ENCODE data around the gene PTH2. TPM values are rescaled to one million over a fixed set of nuclear protein-coding genes. Genes with fewer than 3 reads are reported as not detected.

Gene PTH2
- total and polyA plus RNA-seq, 2 of the 8 experiments (the other 6 are each of a cell fraction or from before 2014, with no cell fraction given) = not detected

DNA sequence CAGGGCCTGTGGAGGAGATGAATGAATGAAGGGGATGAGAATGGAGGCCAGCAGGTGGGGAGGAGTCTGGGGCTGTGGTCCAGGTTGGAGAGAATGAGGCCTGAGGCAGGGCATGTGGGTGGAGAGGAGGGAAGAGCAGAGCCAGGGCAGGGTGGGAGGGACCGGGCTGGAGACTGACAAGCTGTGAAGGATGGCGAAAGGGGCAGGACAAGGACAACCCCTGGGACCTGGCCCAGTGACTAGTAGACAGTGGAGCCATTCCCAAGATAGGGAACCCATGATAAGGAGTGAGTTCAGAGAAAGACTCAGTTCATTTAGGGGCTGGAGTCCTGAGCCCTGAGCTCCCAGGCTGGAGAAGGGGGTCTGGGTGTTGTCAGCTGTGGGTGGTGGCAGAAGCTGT, 3.0 kb downstream of the PTH2 start:
- no peak overlapping the region for H3K27ac ChIP-seq (ENCODE audit: low read depth, low read length)
- H3K79me1 ChIP-seq (ENCODE audit: low read depth, low read length) = no peaks in the 10 kb centered on the region
- H3K14ac ChIP-seq (ENCODE audit: insufficient read length) = no peak overlapping the region
- no peaks in the 10 kb centered on the region for H3K36me3 ChIP-seq (ENCODE audit: control insufficient read depth in 2 of 4, insufficient read depth in 4 of 4, low read length in 3 of 4)
- FAIRE-seq (no peak), DNase-seq (ENCODE audit: low read depth in 1 of 2, low spot score in 2 of 2) (no peak)
- 0 out of 2 replicates have a peak overlapping the region, but pooled peaks have one; percentile 39 for H2AK5ac ChIP-seq (ENCODE audit: low read depth, low read length)
- H3K9me3 ChIP-seq (ENCODE audit: insufficient read depth in 2 of 2, low read depth in 1 of 2, low read length in 1 of 2) = no peaks in the 10 kb centered on the region
- H4K20me1 ChIP-seq (replicated peaks in 1 of 2; ENCODE audit: control insufficient read depth in 1 of 2, insufficient read depth in 2 of 2, low read length in 2 of 2) = no peaks in the 10 kb centered on the region
- peaks cover 4 to 26% (median 19%) of the 10 kb centered on the region in 4 experiments; a peak in 6 of 7 replicates for H3K4me1 ChIP-seq (replicated peaks in 1 of 4; ENCODE audit: control insufficient read depth in 3 of 4, insufficient read depth in 4 of 4, low read length in 3 of 4)
- no peak overlapping the region for H2BK15ac ChIP-seq (ENCODE audit: low read length)
- no peak overlapping the region for H3K18ac ChIP-seq (ENCODE audit: extremely low read depth, low read length)
- H2BK120ac ChIP-seq (replicated peaks; ENCODE audit: low read depth, low read length) = no peak overlapping the region
- no peak overlapping the region for H2AFZ ChIP-seq (ENCODE audit: low read length)
- H3K79me2 ChIP-seq (ENCODE audit: control insufficient read depth in 1 of 2, insufficient read depth in 2 of 2, low read length in 2 of 2) = no peaks in the 10 kb centered on the region
- peaks cover 5% of the 10 kb centered on the region; the same call in 1 of the 2 replicates for H3K23me2 ChIP-seq (ENCODE audit: low read depth, low read length)
- CTCF ChIA-PET (ENCODE audit: partially characterized antibody) = interaction anchor here (1.2 to 14.7 kb wide), 5 partner anchors 9 to 26 kb away, joined by 3 to 291 read pairs (median 23); no protein-coding TSS in a partner anchor
- H2BK12ac ChIP-seq (ENCODE audit: low read depth, low read length) = no peak overlapping the region
- H2BK20ac ChIP-seq (ENCODE audit: low read length) = peak overlapping the region; percentile 32; the same call in 1 of the 2 replicates
- no peak overlapping the region; a peak in 1 of 8 replicates for H3K4me3 ChIP-seq (ENCODE audit: extremely low read depth in 1 of 4, insufficient read depth in 2 of 4, low read depth in 3 of 4, low read length in 4 of 4)
- H4K5ac ChIP-seq (ENCODE audit: insufficient read length, low read depth, low read length) = no peak overlapping the region
- no peak overlapping the region for H3K56ac ChIP-seq (replicated peaks; ENCODE audit: insufficient read length, low read depth, low read length)
- H4K91ac ChIP-seq (replicated peaks; ENCODE audit: insufficient read length, low read length) = no peak overlapping the region
- H3K4ac ChIP-seq (replicated peaks; ENCODE audit: insufficient read length, low read depth, low read length) = no peak overlapping the region
- WGBS, 2 experiments (ENCODE audit: extremely low coverage in 1 of 2, insufficient coverage in 1 of 2, insufficient read length in 1 of 2, insufficient replicate concordance in 2 of 2, low coverage in 1 of 2, low lambda C conversion rate in 2 of 2, missing lambda C conversion rate in 1 of 2) = 100% methylated on average over 1 of the region's 2 CpGs; no CpG with 5 or more reads in 1 of the 2 experiments
- no peak overlapping the region for H3K23ac ChIP-seq (ENCODE audit: insufficient read length)
- peaks cover 22 to 42% (median 38%) of the 10 kb centered on the region in 4 experiments for H3K27me3 ChIP-seq (replicated peaks in 1 of 4; ENCODE audit: control insufficient read depth in 3 of 4, extremely low read depth in 1 of 4, insufficient read depth in 3 of 4, low read length in 3 of 4)
- H2BK5ac ChIP-seq (ENCODE audit: low read depth, low read length) = no peak overlapping the region
- no peak overlapping the region for H4K8ac ChIP-seq (ENCODE audit: extremely low read depth, insufficient read depth, low read length)
- POLR2A ChIA-PET (ENCODE audit: partially characterized antibody) = interaction anchor here (1.2 to 2.1 kb wide), 2 partner anchors 13 to 59 kb away, joined by 8 read pairs; partner anchors contain the start of gene TEAD2
- peak overlapping the region; percentile 19 to 40; a peak in 3 of 4 replicates for H3K4me2 ChIP-seq (ENCODE audit: insufficient read depth in 1 of 2, low read depth in 2 of 2, low read length in 2 of 2)
- H3K9ac ChIP-seq (replicated peaks in 1 of 4; ENCODE audit: extremely low read depth in 1 of 4, low read depth in 3 of 4, low read length in 3 of 4) = no peak overlapping the region; a peak in 1 of 7 replicates
- TF ChIP-seq GABPA (IDR thresholded peaks at IDR 0.05; ENCODE audit: borderline replicate concordance, insufficient read depth, low read length) = no peak
